NCI-H2171 (cell line): ENCODE results near the gene PSTPIP1.

Experiments
- DNase-seq: peaks from one replicate; lab custom pipeline; 2025; lab: John Stamatoyannopoulos, UW

The PSTPIP1 gene

DNA sequence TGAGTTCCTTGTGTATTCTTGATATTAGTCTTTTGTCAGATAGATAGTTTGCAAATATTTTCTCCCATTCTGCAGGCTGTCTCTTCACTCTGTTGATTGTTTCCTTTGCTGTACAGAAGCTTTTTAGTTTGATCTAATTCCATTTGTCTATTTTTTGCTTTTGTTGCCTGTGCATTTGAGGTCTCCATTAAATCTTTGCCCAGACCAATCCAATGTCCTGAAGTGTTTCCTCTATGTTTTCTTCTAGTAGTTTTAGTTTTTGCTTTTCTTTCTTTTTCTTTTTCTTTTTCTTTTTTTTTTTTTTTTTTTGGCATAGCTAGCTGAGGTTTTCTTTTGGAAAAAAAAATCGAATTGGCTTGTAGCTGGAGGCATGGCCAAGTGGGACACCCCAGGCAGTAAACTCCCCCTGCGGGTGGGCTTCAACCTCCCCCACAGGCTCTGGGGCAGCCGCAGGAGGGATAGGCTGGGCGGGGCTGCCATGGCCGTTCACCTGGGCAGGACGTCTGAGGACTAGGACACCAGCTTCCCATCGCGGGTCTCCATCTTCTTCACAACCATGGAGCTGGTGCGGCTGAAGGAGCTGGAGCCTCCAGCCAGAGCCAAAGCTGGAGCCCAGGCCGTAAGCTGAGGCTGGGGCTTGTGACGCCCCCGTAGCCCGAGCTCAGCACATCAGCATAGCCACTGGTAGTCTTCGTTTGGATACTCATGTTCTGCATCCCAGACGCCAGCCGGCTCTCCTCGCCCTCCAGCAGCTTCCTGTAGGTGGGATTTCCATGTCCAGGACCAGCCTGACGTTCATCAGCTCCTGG, 16.2 kb upstream of the PSTPIP1 start:
- no peak for DNase-seq

DNA sequence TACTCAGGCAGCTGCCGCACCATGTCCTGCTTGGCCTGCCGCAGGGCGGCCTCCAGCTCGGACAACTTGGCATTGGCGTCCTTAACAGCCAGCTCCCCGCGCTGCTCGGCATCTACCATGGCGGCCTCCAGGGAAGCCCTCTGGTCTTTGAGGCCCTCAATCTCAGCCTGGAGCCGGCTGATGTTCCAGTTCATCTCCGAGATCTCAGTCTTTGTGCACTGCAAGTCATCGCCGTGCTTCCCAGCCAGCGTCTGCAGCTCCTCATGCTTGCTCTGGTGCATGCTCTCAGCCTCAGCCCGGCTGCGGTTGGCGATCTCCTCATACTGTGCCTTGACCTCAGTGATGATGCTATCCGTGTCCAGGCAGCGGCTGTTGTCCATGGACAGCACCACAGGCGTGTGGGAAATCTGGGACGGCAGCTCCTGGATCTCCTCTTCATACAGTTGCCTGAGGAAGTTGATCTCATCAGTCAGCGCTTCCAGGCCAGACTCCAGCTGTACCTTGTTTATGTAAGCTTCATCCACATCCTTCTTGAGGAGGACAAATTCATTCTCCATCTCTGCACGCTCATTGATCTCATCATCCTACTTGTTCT, 15.5 kb upstream of the PSTPIP1 start:
- DNase-seq, result no peak

DNA sequence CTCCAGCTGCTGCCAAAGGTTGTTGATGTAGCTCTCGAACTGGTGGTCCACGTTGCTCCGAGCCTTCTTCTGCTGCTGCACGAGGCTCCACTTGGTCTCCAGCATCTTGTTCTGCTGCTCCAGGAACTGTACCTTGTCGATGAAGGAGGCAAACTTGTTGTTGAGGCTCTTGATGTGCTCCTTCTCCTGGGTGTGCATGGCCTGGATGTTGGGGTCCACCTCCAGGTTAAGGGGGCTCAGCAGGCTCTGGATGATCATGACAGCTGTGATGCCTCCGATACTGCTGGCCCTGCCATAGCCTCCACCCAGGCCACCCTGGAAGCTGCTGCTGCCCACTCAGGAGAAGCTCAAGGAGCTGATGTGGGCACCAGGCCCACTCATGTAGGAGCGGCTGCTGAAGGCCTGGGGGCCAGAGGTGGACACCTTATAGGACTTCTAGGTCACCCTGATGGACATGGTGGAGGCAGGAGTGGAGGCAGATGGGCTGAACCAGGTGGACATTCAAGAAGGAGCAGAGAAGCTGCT, 14.9 kb upstream of the PSTPIP1 start:
- no peak for DNase-seq

DNA sequence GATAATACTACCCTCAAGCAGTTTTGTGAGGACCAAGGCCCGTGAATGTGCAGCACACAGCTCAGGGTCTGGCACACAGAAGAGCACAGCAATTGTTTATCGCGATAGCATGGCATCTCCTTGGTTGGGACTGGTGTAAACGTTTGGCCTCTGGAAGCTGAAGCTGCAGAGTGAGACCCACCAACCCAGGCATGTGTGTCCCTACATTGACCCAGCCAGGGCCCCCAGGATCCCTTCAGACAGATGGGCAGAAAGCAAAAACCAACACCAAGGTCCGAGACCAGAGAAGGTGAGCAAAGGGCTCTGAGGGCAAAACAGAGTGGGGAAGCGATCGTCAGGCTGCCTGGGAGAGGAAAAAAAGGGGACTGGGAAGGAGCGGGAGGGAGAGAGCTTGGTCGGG, 12.6 kb upstream of the PSTPIP1 start:
- no peak for DNase-seq

DNA sequence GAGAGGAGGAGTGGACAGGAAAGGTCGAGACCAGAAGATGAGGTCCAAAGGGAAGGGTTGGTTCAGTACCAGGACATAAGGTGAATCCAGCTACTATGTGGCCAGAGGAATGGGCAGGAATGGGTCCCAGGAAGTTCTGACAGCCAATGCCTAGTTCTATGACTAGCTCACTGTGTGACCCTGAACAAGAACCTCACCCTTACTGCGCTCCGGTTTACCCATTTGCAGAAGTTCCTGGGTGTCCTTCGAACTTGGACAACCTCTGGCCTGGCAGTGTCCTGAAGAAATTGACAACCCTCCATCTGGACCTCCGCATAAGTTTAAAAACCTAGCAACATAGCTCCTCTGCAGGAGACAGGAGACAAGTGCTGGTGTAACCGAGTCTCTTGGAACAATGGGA, 12.2 kb upstream of the PSTPIP1 start:
- DNase-seq, result no peak

DNA sequence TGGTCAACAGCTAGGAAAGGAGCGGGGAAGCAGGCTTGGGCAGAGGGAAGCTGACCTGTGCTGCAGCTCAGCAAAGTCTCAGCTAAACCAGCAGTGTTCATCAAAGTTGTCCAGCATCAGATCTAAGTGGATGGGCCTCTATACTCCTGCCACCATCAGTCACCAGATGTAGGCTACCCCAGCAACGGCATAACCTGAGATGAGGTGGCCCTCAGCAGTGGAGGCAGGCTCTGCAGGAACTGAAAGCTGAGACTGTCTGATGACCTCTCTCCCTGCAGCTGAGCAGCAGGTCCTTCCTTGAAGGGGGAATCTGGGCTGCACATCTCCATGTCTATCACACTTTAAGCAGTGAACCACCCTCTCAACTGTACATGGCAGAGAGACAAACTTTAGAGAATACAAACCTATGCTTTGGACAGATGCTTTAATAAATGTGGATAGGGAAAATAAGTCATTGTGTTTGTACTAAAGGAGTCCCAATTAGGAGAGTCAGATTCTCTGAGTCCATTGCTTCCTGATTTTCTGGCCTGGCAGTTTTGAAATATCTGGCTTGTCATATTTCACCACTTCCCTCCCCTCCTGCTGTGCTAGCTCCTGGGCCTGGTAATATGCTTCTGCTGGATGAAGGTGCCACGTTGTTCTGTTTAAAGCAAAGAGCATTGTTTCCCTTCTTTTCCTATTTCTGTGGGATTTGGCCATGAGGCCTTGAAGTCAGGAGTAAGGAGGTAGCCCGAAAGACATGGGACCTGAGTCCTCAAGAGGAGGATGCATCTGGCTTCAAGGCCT, 11.1 kb upstream of the PSTPIP1 start:
- no peak for DNase-seq

DNA sequence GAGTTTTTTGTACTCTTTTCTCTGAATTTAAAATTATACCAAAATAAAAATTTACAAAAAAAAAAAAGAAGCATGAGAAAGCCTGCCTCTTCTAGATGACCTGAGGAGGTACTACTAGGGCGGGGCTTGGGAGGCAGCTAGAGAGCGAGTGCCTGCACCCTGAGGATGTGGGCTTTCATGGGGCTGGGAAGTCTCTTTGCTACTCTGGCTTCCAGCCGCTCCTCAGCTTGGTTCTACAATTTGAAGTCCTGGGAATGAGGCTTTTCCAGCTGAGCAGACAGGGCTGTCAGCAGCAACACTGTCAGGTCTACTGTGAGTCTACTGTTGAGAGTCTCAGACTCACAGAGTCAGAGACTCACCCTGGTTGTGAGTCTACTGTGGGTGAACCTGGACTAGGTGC, 8.2 kb upstream of the PSTPIP1 start:
- no peak for DNase-seq

DNA sequence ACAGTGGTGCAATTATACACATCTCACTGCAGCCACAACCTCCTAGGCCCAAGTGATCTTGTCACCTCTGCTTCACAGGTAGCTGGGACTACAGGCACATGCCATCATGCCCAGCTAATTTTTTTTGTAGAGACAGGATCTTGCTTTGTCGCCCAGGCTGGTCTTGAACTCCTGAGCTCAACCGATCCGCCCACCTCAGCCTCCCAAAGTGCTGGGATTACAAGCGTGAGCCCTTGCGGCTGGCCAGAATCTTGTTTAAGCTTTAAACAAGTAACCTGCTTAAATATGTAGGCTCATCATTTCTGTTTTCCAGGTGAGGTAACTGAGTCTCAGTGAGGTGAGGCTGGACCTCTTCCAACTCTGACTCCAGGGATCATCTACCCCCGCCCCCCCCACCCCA, 7.7 kb upstream of the PSTPIP1 start:
- DNase-seq, result no peak

DNA sequence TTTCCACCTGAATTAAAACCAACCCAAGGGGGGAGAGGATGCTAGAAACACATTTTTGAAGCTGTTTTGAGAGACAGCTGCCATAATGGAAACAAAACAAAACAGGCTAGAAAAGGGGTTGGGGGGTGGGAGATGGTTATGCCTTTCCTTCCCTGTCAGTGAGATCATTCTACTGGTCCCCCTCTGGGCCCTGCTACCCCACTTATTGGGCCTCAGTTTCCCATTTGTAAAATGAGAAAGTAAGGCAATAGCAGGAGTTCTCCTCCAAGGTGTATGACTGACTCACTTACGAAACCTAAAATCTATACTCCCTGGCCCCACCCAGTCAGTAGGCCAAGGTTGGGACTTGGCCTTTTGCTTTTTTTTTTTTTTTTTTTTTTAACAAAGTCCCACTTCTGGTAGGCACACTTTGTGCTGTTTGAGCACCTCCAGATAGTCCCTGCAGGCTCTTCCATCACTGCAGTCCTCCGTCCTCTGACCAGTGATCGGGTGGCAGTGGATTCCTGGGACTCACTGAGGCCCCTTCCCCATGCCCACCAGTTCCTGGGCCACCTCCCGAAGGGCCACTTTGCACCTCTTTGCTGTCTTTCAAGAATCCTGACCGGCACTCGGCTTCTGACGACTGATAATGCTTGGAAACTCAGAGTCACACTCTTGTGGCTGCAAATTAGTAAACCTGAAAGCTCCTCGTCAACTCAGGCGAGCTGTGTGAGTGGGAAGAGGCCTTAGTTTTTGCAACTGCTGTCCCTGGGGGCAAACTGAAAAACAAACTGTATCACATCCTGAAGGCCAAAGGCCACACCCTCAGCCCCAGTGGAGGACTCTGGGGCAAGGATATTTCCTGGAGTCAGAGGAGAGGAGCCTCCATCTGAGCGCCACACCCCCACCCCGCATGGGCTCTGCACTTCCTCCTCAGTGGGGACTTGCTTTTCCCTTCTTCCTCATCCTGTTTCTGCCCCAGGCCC, 6.7 kb upstream of the PSTPIP1 start:
- no peak for DNase-seq

DNA sequence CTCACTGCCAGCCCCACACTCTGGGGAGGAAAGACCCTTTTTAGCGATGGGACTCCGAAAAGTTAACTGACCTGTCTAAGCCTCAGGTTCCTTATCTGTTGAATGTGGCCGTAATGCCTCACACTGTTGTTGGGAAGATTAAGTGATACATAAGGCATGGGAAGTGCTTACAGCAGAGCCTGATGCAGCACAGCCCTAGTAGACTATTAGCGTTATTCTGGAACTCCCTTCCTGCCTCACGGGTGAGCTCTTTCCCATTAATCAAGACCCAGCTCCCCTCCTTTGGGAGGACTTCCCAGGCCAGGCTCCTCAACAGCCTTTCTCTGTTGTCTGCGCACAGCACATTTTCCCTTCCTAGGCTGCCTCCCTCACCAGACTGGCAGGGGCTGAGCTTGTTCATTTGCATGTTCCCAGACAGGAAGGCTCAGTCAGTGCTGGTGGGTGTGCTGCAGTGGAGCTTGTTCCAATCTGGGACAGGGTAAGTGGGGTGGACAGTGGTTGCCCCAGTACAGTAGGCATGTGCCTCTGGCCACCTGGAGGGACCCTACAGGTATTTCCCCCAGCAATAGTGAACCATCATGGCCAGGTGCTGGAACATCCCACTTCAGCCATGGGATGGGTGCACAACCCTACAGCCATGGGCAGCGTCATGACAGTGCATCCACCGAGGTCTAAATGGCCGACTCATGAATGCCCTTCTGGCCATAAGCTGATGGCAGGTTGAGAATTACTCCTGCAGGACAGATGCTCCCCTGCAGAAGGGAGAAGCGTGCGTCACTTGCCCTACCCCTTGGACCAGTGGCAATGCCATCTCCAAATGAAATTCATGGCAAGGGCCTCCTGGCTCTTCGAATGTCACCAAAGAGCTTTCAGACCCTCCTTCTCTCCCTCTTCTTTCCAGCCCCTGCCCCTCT, 5.8 kb upstream of the PSTPIP1 start:
- no peak for DNase-seq

DNA sequence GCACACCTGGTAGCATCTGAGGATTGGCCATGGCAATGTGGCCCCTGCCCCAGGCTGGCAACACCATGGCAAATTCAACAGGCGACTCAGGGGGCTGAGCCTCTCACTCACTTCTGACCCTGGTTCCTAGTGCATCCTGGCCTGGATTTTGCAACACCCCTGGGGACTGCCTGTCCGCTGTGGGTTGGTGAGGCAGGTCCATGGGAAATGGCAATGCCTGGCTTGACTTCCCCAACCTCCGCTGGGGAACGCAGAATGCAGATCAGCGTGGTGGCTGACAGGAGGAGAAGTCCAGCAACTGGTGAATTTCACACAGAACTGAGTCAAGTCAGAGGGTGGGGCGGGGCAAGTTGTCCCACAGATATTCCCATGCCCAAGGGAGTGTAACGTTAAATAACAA, 3.9 kb upstream of the PSTPIP1 start:
- DNase-seq, result no peak

DNA sequence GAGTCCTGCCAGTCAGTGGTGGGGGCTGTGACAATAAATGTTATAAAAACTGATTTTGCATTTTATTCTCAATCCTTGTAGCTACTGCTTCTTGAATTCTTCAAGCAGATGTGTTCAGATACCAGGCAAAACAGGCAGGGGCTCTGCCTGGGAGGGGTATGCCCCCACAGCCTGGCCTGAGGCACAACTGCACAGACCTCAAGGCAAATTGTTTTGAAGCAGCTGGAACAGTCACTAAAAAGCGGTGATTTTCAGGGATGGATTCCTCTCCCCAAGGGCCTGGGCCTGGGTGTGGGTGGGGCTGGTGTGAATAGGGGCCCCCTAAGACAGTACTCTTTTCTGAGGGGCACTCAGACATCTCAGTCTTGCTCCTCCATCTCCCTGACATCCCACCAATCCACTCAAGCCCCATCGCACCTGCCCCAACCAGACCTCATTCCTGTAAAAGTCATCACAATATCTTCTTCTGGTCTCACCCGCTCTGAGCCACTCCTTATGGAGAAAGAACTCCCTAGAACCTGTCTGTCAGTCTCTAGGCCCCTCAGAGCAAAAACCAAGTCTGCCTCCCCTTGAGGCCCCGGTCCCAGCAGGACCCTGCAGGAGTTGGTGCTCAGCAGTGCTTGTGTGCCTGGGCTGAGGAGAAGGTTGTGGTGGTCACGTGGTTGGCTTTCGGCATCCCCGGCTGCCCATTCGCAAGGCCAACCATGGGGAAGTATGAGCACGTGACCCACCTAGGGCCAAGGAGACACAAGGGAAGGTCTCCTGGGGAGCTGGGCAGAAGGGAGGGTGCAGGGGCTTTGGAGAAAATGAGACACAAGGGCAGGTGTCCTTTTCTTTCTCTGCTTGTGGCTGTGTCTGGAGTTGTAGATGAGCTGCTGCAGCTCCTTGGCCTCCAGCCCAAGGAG, 2.9 kb upstream of the PSTPIP1 start:
- no peak for DNase-seq

DNA sequence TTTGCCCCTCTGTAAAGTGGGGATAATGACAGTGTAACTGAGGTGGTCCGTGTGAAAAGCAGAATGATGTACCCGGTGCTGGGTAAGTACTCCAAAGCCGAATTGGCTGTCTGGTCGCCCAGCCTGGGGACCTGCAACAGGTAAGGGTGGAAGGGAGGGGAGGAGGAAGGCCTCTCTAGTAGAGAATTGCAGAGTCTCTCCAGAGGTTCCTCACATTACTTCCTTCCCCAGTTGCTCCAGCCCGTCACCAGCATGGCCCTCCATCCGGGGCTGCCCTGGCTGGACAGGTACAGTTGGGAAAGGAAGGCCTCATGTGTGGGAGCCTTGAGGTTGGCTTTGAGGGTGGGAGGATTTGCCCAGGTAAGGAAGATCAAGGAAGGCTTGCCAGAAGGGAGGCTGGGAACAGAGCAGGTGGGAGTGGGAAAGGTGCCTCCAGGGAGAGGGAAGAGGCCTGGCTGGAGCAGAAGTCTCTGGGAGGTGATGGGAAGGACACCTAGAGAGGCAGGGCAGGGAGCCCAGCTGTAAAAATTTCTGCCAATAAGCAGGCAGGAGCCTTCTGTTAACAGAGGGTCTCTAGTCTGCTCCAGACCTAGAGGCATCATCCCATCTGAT, 1.7 kb upstream of the PSTPIP1 start:
- no peak for DNase-seq

DNA sequence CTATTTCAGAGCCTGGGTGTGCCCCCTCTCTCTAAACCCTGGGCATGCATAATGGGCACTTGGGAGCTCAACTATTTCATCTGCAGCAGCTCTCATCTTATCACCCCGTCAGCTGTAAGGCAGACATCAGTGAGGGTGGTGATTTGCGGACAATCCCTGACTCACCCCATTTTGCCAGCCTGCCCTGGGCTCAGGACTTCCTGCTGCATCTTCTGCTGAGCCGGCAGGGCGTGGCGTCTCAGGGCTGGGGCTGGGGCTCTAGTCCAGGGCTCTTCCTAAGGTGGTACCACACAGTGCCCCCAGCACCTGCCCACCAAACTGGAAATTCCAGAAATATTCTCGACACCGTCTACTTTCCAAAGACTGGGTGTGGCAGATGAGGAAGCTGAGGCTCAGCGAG, 925 bp upstream of the PSTPIP1 start:
- DNase-seq, result no peak

DNA sequence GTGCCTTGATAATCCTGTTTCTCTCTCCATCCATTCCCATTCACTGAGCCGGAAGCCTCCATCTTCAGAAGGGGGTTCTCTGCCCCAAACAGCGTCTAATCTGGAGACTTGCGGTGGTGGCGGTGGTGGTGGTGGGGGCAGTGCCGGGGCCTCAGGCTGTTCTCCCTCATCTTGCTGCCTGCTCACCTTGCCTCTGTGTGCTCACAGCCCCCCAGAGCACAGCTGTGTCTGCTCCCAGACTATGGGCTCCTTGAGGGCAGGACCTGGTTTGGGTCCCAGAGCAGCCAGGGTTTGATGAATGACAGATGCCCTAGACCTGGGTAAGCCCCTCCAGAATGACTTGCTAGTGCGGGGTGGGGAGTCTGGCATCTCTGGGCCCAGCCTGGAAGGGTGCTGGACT, 430 bp upstream of the PSTPIP1 start:
- DNase-seq, result no peak

DNA sequence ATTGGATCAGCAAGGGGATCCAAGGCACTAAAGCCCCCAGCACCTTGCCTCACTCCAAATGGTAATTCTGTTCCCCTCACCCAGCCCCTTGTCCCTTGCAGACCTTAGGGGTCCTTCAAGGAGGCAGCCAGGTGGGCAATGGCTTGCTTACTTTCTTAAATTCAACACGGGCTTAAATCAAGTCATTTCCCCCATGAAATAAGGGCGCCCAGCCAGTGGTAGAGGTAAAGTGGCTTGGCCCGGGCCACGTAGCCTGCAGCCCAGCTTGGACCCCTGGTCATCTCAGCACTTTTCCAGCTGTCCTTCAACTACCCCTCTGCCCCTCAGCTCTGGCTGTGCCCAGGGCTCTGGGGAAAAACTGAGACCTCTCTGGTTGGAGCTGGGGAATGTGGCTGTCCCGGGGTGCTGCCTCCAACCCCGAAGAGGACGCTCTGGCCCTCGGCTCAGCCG, 1.2 kb downstream of the PSTPIP1 start:
- DNase-seq, result no peak

DNA sequence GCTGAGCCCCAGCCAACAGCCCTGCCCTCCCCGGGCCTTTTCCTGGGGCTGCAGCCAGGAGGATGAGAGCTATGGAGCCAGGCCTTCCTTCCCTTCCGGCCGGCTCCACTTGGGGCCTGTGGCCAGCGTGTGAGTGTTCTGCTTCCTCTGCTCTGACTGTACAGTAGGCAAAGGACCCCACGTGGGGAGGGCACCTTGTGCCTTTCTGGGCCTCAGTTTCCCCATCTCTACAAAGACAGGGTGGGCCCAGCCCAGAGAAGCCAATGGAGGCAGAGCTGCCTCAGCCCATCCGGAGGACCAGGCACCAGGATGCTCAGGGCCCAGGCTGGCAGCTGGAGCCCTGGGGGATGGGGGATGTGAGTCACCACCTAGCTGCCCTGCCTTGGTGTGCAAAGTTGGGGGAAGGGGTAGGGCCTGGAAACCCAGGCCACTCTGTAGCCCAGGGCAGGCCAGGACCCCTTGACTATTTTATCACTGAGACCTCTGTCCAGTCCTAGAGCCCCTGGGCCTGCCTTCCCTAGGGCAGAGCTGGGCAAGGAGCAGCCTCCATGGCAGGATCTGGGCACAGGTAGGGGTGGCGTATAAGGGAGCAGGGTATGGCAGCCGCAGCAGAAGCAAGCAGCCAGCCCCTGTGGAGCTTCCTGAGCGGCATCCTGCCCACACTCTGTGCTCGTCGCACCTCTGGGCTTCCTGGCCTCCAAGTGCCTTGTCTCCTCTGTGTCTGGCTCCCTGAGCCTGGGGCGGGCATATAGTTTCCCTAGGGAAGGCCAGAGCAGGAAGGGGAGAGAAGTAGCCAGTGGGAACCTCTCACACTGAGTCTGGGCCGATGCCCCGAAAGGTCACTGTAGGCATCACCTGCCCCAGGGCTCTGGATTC, 1.8 kb downstream of the PSTPIP1 start:
- DNase-seq, result no peak

DNA sequence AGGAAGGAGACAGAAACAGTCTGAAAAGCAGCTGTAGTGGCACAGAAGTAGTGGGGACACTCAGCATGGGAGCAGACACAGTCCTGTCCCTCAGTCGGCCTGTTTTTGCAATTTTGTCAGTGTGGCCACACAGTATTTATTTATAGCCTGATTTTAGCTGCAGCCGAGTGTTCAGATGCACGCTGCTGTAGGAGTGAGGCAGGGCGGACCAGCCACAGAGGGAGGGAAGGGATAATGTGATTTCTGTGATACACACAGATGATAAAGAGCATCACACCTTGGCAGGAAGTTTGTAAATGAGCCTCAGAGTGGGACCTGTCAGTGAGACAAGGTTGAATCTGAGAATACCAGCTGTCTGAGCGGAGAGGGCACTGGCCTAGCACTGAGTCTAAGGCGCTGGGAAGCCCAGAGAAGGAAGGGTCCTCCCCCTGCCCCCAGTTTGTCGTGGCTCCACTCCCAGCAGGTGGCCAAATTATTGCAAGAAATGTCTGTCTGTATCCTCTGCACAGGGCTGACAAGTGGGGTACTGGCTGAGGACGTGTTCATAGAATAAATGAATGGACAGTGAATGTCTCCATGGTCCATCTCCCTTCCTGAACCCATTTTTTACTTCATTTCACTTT, 3.8 kb downstream of the PSTPIP1 start:
- DNase-seq, result no peak
